HepG2 (cell line): ENCODE results near the gene CYP2A6.

Experiments used
- ATAD3A ChIP-seq: sonication (generic); formaldehyde crosslinking; IDR thresholded peaks from 2 replicates; pipeline ENCODE4 v1.4.0; 2020; ENCODE audit warnings: missing genetic modification reagents
- CBX2 ChIP-seq, 2 experiments: fragments of 200-600 bp in 1 of 2; sonication (generic); formaldehyde crosslinking in 1 of 2; IDR thresholded peaks; 2 replicates each; pipeline versions ENCODE4 v1.7.0 to v1.8.1; 2018 to 2022; ENCODE audit warnings: low read depth in 2 of 2, low read length in 1 of 2, mild to moderate bottlenecking in 1 of 2, missing genetic modification reagents in 1 of 2
- CHD4 ChIP-seq: fragments of 200-600 bp; sonication (generic); IDR thresholded peaks from 2 replicates; pipeline ENCODE4 v1.7.0; 2017; ENCODE audit warnings: mild to moderate bottlenecking, low read length, borderline replicate concordance
- FOXA3 ChIP-seq: IDR thresholded peaks from 2 replicates; pipeline ENCODE4 v1.6.1; 2016; ENCODE audit warnings: missing genetic modification reagents, missing compliant biosample characterization
- IKZF1 ChIP-seq: fragments of 450-650 bp; IDR thresholded peaks from 2 replicates; pipeline ENCODE4 v1.7.1; 2016
- KAT7 ChIP-seq: IDR thresholded peaks from 2 replicates; pipeline ENCODE4 v1.6.1; 2018; ENCODE audit warnings: borderline replicate concordance, missing compliant biosample characterization
- RBM22 ChIP-seq: fragments of 200-400 bp; formaldehyde crosslinking; optimal IDR thresholded peaks from 2 replicates; pipeline ENCODE3; 2017; ENCODE audit warnings: mild to moderate bottlenecking, low read length, moderate library complexity
- SOX5 ChIP-seq: IDR thresholded peaks from 2 replicates; pipeline ENCODE4 v1.6.1; 2016; ENCODE audit warnings: borderline replicate concordance
- TAF1 ChIP-seq: sonication (generic); formaldehyde crosslinking; IDR thresholded peaks from 2 replicates; pipeline ENCODE4 v1.4.0; 2020; ENCODE audit warnings: missing genetic modification reagents
- ZKSCAN1 ChIP-seq: fragments of 150-350 bp; IDR thresholded peaks from 2 replicates; pipeline ENCODE4 v1.6.1; 2014; ENCODE audit warnings: low read length
- ZNF326 ChIP-seq: sonication (generic); formaldehyde crosslinking; IDR thresholded peaks from 2 replicates; pipeline ENCODE4 v1.4.0; 2020; ENCODE audit warnings: missing genetic modification reagents, borderline replicate concordance
- TF ChIP-seq, protein P1 (sequence below), 2 experiments: fragments of 450-650 bp in 1 of 2; sonication (generic) in 1 of 2; formaldehyde crosslinking in 1 of 2; IDR thresholded peaks; 2 replicates each; pipeline versions ENCODE4 v1.6.1 to v1.8.0; 2016 to 2022; ENCODE audit warnings: antibody characterized with exemption in 1 of 2, mild to moderate bottlenecking in 1 of 2, missing genetic modification reagents in 1 of 2
- TF ChIP-seq, protein P2 (sequence below): sonication (generic); formaldehyde crosslinking; IDR thresholded peaks from 2 replicates; pipeline ENCODE4 v1.5.0; 2020; ENCODE audit warnings: mild to moderate bottlenecking, missing genetic modification reagents, moderate library complexity
- TF ChIP-seq, protein P3 (sequence below): sonication (generic); formaldehyde crosslinking; IDR thresholded peaks from 2 replicates; pipeline ENCODE4 v1.5.0; 2020; ENCODE audit warnings: missing genetic modification reagents

DNA sequence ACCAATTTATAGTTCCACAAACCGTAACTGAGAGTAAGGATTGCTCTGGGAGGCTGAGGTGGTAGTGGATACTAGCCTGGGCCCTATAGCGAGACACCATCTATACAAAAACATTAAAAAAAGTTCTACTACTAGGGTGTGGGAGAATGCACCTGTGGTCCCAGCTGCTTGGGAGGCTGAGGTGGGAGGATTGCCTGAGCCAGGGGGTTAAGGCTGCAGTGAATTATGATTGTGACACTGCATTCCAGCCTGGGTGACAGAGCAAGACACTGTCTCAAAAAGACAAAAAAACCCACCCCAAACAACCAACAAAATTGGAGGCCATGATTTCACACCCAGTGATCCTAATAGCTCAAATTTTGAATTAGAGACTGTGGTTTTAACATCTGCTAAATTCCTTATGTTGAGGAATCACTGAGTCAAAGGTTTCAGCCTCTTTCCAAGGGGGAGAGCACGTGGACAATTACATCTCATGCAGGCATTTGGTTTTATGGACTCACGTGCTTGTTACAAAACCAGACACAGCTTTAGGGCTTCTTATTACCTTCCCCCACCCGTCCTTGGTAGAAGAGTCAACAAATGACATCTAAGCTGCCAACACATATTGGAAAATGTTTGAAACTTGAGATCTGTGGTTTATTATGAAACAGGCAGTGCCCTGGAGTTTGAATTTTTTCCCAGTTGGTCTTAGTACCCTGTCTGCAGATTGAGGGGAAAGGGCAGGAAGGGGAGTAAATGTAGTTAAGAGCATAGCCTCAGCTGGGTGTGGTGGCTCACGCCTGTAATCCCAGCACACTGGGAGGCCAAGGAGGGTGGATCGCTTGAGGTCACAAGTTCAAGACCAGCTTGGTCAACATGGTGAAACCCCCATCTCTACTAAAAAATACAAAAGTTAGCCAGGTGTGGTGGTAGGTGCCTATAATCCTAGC lies 18.5 kb downstream of the CYP2A6 start:
- TF ChIP-seq, protein P1, sequence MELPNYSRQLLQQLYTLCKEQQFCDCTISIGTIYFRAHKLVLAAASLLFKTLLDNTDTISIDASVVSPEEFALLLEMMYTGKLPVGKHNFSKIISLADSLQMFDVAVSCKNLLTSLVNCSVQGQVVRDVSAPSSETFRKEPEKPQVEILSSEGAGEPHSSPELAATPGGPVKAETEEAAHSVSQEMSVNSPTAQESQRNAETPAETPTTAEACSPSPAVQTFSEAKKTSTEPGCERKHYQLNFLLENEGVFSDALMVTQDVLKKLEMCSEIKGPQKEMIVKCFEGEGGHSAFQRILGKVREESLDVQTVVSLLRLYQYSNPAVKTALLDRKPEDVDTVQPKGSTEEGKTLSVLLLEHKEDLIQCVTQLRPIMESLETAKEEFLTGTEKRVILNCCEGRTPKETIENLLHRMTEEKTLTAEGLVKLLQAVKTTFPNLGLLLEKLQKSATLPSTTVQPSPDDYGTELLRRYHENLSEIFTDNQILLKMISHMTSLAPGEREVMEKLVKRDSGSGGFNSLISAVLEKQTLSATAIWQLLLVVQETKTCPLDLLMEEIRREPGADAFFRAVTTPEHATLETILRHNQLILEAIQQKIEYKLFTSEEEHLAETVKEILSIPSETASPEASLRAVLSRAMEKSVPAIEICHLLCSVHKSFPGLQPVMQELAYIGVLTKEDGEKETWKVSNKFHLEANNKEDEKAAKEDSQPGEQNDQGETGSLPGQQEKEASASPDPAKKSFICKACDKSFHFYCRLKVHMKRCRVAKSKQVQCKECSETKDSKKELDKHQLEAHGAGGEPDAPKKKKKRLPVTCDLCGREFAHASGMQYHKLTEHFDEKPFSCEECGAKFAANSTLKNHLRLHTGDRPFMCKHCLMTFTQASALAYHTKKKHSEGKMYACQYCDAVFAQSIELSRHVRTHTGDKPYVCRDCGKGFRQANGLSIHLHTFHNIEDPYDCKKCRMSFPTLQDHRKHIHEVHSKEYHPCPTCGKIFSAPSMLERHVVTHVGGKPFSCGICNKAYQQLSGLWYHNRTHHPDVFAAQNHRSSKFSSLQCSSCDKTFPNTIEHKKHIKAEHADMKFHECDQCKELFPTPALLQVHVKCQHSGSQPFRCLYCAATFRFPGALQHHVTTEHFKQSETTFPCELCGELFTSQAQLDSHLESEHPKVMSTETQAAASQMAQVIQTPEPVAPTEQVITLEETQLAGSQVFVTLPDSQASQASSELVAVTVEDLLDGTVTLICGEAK (IDR thresholded peaks at IDR 0.05), result no peak
- TF ChIP-seq, protein P1 (CRISPR knock-in tag; IDR thresholded peaks at IDR 0.05), result no peak
- TF ChIP-seq CHD4 (no peak), RBM22 (no peak), FOXA3 (CRISPR knock-in tag) (peak; percentile 92), ZKSCAN1 (no peak), SOX5 (CRISPR knock-in tag) (peak; percentile 91), ZNF326 (CRISPR knock-in tag) (no peak), CBX2 (IDR thresholded peaks at IDR 0.05; ENCODE audit: low read depth, low read length) (no peak), CBX2 (CRISPR knock-in tag; IDR thresholded peaks at IDR 0.05; ENCODE audit: low read depth) (no peak), KAT7 (CRISPR knock-in tag) (0 out of 2 replicates have a peak, but pooled peaks have one; percentile 35), ATAD3A (no peak), TAF1 (CRISPR knock-in tag) (no peak), IKZF1 (no peak)
- TF ChIP-seq, protein P2, sequence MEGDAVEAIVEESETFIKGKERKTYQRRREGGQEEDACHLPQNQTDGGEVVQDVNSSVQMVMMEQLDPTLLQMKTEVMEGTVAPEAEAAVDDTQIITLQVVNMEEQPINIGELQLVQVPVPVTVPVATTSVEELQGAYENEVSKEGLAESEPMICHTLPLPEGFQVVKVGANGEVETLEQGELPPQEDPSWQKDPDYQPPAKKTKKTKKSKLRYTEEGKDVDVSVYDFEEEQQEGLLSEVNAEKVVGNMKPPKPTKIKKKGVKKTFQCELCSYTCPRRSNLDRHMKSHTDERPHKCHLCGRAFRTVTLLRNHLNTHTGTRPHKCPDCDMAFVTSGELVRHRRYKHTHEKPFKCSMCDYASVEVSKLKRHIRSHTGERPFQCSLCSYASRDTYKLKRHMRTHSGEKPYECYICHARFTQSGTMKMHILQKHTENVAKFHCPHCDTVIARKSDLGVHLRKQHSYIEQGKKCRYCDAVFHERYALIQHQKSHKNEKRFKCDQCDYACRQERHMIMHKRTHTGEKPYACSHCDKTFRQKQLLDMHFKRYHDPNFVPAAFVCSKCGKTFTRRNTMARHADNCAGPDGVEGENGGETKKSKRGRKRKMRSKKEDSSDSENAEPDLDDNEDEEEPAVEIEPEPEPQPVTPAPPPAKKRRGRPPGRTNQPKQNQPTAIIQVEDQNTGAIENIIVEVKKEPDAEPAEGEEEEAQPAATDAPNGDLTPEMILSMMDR, result no peak
- TF ChIP-seq, protein P3, sequence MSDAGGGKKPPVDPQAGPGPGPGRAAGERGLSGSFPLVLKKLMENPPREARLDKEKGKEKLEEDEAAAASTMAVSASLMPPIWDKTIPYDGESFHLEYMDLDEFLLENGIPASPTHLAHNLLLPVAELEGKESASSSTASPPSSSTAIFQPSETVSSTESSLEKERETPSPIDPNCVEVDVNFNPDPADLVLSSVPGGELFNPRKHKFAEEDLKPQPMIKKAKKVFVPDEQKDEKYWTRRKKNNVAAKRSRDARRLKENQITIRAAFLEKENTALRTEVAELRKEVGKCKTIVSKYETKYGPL (CRISPR knock-in tag), result peak; percentile 93
